Choroid plexus epithelial cell (primary cell): ENCODE data around the gene ATG10.

ENCODE experiments used
- DNase-seq: peaks from one replicate; pipeline ENCODE4 v3.0.0-alpha.2; 2010; ENCODE audit warnings: low read depth
- H3K4me3 ChIP-seq: 2 replicates; pipeline ENCODE4 v1.5.1; 2011; ENCODE audit warnings: low read depth, mild to moderate bottlenecking, control low read depth, low read length, moderate library complexity
- CTCF ChIP-seq: conservative IDR thresholded peaks from 2 replicates; pipeline ENCODE4 v1.5.1; 2011; ENCODE audit warnings: low read depth, mild to moderate bottlenecking, control low read depth, inconsistent platforms, low read length, moderate library complexity

The ATG10 gene

GRCh38 chr5:82295959-82296531 lies 324.2 kb downstream of the ATG10 start:
- DNase-seq: no peak
- no peak for TF ChIP-seq CTCF
- H3K4me3 ChIP-seq: no peak overlapping the region

- no peak for DNase-seq
- no peak overlapping the region for H3K4me3 ChIP-seq
- no peak for TF ChIP-seq CTCF
Observed at GRCh38 chr5:82296929-82297328, 325.1 kb downstream of the ATG10 start.

GRCh38 chr5:82297711-82298110 lies 325.9 kb downstream of the ATG10 start:
- no peak for TF ChIP-seq CTCF
- DNase-seq: no peak
- H3K4me3 ChIP-seq: no peak overlapping the region

- TF ChIP-seq CTCF: no peak
- no peak for DNase-seq
- no peak overlapping the region for H3K4me3 ChIP-seq
Observed at GRCh38 chr5:82298668-82299067, 326.8 kb downstream of the ATG10 start.

GRCh38 chr5:82301190-82301589 lies 329.4 kb downstream of the ATG10 start:
- H3K4me3 ChIP-seq: no peak overlapping the region
- TF ChIP-seq CTCF: no peak
- DNase-seq: no peak
